Sigmoid colon (tissue), 4 donors: ENCODE data around the gene CARMIL1.

Experiments used
- CTCF ChIP-seq, 4 experiments: fragments of 450-650 bp in 3 of 4; fragments of 200-600 bp in 1 of 4; IDR thresholded peaks; one replicate each; pipeline ENCODE4 v1.5.1; 2016 to 2019; ENCODE audit warnings: antibody characterized with exemption in 4 of 4, mild to moderate bottlenecking in 3 of 4, moderate library complexity in 2 of 4
- POLR2A ChIP-seq, 2 donors: fragments of 450-650 bp; IDR thresholded peaks; one replicate each; pipeline ENCODE4 v1.6.1; 2016; ENCODE audit warnings: antibody characterized with exemption in 2 of 2, mild to moderate bottlenecking in 2 of 2, moderate library complexity in 2 of 2
- POLR2AphosphoS5 ChIP-seq, 4 donors: sonication (generic); formaldehyde crosslinking; IDR thresholded peaks; one replicate each; pipeline ENCODE4 v1.6.1; 2017; ENCODE audit warnings: antibody characterized with exemption in 4 of 4

- no peak for TF ChIP-seq POLR2A (IDR thresholded peaks at IDR 0.05)
- no peak for TF ChIP-seq CTCF (IDR thresholded peaks at IDR 0.05)
- TF ChIP-seq POLR2AphosphoS5 (IDR thresholded peaks at IDR 0.05), result no peak
Measured at GRCh38 chr6:25558155-25558817, 279.1 kb downstream of the CARMIL1 start.
